GM21423 (cell line): ENCODE results near the gene HS2ST1.
"Not testable (repeated sequence)": the region's sequence is repeated elsewhere in the genome, so short reads cannot be mapped to it uniquely, and the experiment has no call there.

Source experiments
- ATAC-seq: cut with Tn5 transposase; IDR thresholded peaks from one replicate; pipeline ENCODE4 v1.9.1; 2021; ENCODE audit warnings: mild to moderate bottlenecking, moderate library complexity; ENCODE audit not compliant: unreplicated experiment

Gene HS2ST1

GRCh38 chr1:87056974-87057373, 142.5 kb downstream of the HS2ST1 start:
- no peak for ATAC-seq

DNA sequence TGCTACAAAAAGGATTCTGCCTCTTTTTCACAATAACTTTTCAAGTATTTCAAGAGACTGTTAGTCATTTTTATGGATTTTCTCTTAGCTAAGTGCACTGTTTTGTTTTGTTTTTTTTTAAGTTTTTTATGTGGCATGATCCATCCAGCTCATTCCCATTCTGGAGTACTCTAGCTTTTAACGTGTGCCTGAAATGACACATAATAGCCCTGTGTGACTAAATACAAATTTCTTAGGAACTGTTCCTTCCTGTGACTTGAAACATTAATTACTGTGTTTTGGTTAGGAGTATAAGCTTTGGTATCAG, 143.9 kb downstream of the HS2ST1 start:
- ATAC-seq: no peak

DNA sequence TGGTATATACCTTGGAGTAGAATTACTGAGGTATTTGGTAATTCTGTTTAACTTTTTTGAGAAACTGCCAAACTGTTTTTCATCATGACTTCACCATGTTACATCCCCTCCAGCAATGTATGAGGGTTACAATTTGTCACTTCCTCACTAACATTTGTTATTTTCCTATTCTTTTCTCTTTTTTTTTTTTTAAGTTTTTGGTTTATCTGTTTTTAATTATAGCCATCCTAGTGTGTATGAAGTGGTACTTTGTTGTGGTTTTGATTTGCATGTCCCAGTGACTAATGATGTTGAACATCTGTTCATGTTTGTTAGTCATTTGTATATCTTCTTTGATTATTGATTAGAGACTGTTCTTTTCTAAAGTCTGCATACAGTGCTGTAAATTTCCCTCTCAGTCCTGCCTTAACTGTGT, 147.3 kb downstream of the HS2ST1 start:
- peak; percentile 41 for ATAC-seq

DNA sequence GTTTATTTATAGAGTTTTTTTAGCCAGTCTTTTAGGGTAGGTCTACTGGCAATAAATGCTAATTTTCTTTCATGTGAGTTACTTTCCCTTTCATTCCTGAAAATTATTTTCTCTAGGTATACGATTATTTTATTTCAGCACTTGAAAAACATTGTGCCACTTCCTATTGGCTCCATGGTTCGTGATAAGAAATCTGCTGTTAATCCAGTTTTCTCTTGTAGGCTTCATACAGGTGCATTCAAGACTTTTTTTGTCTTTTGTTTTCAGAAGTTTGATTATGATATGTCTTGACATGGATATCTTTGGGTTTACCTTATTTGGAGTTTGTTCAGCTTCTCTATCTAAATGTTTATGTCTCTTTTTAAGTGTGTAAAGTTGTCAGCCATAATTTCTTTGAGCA, 148.3 kb downstream of the HS2ST1 start:
- no peak for ATAC-seq

DNA sequence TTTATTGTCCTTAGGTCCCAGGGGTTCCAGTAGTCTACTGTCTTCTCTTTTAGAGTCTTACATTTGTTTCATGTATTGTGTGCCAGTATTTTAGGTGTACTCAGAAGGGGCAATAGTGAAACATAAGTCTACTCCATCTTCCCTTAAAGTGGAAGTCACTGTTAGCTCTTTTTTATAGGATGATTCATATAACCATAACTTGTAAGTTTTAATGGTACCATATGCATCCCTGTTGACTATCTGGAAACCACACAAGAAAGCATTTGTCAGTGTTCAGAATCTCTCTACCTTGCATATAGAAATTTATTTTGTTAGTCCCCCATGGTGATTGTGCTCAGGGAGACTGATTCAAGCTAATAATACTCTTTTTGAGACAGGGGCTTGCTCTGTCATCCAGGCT, 149.9 kb downstream of the HS2ST1 start:
- no peak for ATAC-seq

DNA sequence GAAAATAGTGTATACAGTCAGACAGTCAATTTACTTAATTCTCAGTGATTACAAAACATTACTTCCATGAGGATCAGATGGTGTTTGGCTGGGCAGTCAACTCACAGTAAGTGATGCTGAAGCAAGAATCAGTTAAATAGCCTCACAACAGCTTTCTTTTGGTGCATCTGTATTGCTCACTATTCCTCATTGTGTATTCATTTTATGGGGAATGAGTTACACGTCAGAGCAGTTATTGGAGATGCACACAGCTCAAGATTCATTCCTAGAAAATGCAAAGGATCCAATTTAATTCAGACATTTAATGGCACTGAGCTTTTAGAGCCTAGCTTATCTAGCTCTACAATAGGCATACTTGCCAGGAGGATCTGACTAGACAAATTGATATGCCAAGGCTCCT, 150.6 kb downstream of the HS2ST1 start:
- no peak for ATAC-seq

DNA sequence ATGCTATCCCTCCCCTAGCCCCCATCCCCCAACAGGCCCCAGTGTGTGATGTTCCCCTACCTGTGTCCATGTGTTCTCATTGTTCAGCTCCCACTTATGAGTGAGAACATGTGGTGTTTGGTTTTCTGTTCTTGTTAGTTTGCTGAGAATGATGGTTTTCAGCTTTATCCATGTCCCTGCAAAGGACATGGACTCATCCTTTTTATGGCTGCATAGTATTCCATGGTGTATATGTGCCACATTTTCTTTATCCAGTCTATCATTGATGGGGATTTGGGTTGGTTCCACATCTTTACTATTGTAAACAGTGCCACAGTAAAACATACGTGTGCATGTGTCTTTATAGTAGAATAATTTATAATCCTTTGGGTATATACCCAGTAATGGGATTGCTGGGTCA, 152.3 kb downstream of the HS2ST1 start:
- ATAC-seq: not testable (repeated sequence)

GRCh38 chr1:87072411-87072810, 158.0 kb downstream of the HS2ST1 start:
- no peak for ATAC-seq

- no peak for ATAC-seq
Observed at GRCh38 chr1:87072904-87073303, 158.5 kb downstream of the HS2ST1 start.

DNA sequence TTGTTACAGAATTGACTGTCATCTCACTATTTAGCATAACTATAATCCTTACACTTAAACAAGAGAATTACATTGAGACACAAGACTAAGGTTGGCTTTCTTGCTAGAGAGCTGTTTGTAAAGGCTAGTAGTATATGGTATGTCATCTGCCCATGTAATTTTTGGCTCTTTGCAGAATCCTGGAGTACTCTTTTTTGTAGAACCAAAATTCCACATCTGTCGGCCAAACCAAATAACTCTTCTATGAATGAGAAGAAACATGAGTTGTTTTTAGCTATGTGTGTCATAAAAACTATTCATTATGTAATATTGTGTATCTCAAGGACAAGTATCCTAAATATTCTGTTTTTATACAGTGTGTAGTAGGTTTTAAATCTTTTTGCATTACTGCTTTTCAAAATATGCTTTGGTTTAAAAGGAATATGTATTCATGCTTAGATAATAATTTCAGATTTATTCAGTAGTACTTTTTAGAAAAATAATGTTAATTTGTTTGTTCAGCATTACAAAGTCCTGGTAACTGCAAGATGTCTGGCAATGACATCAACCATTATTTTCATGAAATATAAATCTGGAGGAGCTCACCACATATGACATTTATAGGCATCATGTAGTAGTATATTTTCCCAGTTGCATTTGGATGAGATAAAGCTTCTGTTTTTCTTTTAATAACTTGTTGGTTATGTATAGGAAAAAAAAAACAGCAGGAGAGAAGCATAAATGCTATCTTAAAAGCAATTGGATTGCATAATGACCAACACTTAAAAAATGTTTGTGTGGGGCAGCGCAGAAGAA, 159.8 kb downstream of the HS2ST1 start:
- no peak for ATAC-seq

GRCh38 chr1:87077959-87078639, 163.7 kb downstream of the HS2ST1 start:
- no peak for ATAC-seq

- ATAC-seq: no peak
Observed at GRCh38 chr1:87084244-87084836, 169.9 kb downstream of the HS2ST1 start.

DNA sequence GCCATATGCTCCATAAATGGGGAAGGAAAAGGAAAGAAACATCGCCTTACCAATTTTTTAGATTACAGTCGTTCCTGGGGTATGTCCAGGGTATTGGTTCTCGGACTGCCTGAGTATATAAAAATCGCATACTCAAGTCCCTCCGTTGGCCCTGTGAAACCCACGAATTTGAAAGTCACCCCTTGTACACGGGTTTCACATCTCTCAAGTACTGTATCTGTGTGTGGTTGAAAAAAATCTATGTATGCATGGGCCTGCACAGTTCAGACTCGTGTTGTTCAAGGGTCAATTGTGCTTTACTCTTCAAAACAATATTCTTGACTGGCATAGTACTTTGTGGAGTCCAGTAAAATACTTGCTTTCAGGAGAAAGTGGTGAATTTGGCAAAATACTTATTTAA, 171.7 kb downstream of the HS2ST1 start:
- no peak for ATAC-seq

- peak; percentile 53 for ATAC-seq
Observed at GRCh38 chr1:87089070-87089736, 174.8 kb downstream of the HS2ST1 start.

- ATAC-seq: no peak
Observed at GRCh38 chr1:87089823-87090222, 175.4 kb downstream of the HS2ST1 start.

DNA sequence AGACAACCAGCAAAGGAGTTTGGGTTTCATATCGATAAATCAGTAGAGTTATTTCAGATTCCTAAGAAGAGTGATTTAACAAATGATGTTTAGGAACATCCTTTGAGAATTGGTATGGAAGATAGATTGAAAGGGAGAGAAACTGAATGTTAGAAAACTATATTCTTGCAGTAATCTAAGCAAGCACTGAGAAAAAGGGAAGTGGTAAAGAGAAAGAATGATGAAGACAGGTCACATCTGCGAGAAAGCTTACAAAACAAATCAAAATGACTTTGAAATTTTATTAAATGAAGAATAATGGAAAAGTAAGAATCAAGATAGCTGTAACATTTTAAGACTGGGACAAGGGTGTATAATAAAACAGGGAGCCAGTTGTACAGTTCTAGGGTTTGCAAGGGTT, 177.0 kb downstream of the HS2ST1 start:
- ATAC-seq: no peak

GRCh38 chr1:87092846-87093245, 178.4 kb downstream of the HS2ST1 start:
- no peak for ATAC-seq

- ATAC-seq: no peak
Observed at GRCh38 chr1:87093286-87093685, 178.9 kb downstream of the HS2ST1 start.

GRCh38 chr1:87094238-87094637, 179.8 kb downstream of the HS2ST1 start:
- no peak for ATAC-seq

DNA sequence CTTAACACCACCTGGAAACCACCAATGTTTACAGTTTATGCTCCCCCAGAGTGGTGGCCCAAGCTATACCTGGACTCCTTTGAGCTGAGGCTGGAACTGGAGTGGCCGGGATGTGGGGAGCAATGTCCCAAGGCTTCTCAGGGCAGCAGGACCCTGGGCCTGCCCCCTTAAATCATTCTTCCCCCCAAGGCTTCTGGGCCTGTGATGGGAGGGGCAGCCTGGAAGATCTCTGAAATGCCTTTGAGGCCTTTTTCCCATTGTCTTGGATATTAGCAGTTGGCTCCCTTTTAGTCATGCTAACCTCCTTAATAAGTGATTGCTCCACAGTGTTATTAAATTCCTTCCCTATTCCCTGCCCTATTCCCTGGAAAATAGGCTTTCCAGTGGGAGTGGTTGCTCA, 185.8 kb downstream of the HS2ST1 start:
- ATAC-seq: no peak

- ATAC-seq: no peak
Observed at GRCh38 chr1:87103074-87103473, 188.6 kb downstream of the HS2ST1 start.

DNA sequence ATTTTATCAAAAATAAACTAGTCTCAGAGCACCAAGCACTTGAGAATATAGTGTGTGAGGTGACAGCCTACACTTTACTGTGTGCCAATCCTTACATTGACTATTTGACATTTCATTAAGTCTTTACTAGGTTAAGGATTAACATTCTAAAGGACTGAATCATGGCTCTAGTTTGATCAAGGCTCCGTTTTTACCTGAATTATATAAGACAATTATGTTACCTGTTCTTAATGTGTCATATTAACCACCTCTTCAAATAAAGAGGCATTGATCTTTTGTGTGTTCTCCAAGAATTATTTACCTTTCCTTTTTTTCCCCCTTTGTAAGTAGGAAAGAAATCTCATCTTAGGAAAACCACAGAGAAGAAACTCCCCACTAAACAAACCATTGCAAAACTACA, 189.7 kb downstream of the HS2ST1 start:
- ATAC-seq: no peak
